ENCODE data around the gene CLDN3.
A peak's percentile ranks its signal among the peaks of the same experiment; 100 is the strongest.

Gene CLDN3

GRCh38 chr7:73769481-73770001 lies 529 bp downstream of the CLDN3 start:
- DNase-seq = no peak

- no peak for DNase-seq
Measured at GRCh38 chr7:73768641-73769480, 1.2 kb downstream of the CLDN3 start.

GRCh38 chr7:73766556-73767229 lies 3.4 kb downstream of the CLDN3 start:
- no peak for DNase-seq

DNA sequence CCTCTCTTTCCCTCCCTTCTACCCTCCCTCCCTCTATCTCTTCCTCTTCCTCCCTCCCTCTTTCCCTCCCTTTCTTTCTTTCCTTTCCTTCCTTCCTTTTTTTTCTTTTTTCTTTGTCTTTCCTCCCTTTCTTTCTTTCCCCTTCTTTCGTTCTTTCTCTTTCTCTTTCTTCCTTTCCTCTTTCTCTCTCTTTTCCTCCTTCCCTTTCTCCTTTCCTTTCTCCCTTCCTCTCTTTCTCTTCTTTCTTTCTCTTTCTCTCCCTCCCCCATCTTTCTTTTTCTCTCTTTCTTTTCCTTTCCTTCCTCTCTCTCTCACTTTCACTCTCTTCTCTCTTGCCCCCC lies 7.4 kb downstream of the CLDN3 start:
- DNase-seq = no peak

GRCh38 chr7:73761854-73762658 lies 8.0 kb downstream of the CLDN3 start:
- no peak for DNase-seq

GRCh38 chr7:73758581-73759138 lies 11.4 kb downstream of the CLDN3 start:
- no peak for DNase-seq

DNA sequence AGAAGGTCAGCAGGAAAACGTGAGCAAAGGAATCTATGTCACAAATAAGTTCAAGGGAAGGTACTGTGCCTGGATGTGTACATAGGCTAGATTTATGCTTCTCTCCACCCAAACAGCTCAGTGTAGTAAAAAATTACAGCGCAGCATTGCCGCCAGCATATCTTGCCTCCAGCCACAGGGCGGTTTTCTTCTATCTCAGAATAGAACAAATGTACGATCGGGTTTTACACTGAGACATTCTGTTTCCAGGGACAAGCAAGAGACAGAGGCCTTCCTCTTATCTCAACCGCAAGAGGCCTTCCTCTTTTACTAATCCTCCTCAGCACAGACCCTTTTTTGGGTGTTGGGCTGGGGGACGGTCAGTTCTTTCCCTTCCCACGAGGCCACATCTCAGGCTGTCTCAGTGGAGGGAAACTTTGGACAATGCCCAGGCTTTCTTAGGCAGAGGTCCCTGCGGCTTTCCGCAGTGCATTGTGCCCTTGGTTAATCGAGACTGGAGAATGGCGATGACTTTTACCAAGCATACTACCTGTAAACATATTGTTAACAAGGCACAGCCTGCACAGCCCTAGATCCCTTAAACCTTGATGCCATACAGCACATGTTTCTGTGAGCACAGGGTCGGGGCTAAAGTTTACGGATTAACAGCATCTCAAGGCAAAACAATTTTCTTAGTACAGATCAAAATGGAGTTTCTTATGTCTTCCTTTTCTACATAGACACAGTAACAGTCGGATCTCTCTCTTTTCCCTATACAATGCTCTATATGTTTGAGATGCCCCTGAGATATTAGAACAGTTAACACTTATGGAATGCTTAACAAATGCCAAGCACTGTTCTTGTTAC lies 19.9 kb downstream of the CLDN3 start:
- DNase-seq = no peak

DNA sequence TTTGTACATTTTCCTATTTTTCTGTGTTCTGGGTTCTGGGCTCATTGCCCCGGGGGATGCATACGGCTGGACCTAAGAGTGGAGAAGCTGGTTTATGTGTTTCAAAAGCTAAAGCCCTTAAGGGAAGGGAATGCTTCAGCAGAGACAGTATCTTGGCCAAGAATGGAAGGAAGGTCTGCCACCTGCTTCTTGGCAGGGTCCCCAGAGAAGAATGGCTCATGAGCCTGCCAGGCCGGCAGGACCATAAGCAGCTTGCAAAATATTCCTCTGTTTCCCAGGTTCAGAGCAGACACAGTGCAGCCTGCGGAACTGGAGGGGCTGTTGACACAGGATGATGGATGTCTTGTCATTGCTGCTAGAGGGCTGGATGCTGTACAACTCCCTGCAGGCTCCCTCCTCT lies 23.7 kb downstream of the CLDN3 start:
- DNase-seq = peak; percentile 33

GRCh38 chr7:73742753-73743641 lies 27.1 kb downstream of the CLDN3 start:
- peak; percentile 91 for DNase-seq

DNA sequence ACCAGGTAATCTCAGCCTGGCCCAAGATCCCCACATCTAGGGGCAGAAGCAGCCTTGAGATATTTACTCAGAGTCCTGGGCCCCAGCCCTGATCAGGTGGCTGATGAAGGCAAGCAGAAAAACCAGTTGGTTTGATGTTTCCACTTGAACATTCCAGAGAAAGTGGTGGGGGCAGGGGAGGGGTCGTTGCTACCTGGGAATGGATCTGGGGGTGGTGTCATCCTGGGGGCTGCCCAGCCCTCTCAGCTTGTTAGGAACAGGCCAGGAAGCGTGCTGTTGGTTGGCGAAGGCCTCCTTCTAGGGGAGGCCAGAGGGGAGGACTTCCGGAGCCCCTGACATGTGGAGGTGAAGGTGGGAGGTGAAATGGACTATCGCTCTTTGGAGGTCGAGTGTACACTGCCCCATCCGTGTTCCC lies 27.7 kb downstream of the CLDN3 start:
- DNase-seq = peak; percentile 78

GRCh38 chr7:73741600-73741999 lies 28.5 kb downstream of the CLDN3 start:
- peak; percentile 80 for DNase-seq

- DNase-seq = peak; percentile 19
Measured at GRCh38 chr7:73740771-73741170, 29.3 kb downstream of the CLDN3 start.

- DNase-seq = no peak
Measured at GRCh38 chr7:73740212-73740611, 29.9 kb downstream of the CLDN3 start.

- DNase-seq = no peak
Measured at GRCh38 chr7:73739387-73739767, 30.7 kb downstream of the CLDN3 start.

DNA sequence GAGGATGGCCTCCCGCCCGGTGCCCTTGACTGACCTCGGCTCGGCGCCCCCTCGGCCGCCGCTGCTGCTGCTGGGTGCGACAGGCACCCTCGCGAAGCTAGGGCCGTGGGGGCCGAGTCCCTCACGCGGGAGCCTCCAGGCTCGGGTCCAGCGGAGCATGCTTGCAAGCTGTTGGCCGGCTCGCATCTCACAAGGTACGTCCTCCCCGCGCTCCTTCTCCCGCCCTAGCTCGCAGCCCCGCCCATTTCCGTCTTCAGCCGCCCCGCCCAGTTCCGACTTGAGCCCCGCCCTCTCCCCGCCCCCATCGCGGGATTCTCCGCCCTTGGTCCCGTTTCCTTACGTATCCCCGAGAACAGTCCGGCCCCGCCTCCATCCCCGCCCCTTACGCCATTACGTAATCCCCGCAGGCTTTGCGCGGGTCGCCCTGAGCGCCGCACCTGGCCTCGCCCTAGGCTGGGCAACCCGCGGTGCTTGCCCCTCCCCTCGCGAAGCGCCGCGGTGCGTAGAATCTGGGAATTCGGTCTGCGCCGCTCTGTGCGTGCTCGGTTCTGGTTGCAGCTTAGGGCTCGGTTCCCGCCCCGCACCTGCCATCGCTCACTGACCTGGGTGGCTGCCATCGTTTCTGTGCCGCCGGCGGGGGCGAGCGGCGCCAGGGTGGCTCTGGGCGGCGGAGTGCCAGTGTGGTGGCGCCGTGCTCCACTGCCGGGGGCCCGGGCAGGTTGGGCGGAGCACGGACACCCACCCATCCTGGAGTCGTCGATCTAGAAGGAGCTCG lies 31.3 kb downstream of the CLDN3 start, which contains the start of gene ABHD11:
Gene ABHD11, minus strand, starts transcription at position 191 of the 775 bp plus-strand sequence. Its CDS starts 32 bp downstream, at position 159.
- peak; percentile 87 for DNase-seq

DNA sequence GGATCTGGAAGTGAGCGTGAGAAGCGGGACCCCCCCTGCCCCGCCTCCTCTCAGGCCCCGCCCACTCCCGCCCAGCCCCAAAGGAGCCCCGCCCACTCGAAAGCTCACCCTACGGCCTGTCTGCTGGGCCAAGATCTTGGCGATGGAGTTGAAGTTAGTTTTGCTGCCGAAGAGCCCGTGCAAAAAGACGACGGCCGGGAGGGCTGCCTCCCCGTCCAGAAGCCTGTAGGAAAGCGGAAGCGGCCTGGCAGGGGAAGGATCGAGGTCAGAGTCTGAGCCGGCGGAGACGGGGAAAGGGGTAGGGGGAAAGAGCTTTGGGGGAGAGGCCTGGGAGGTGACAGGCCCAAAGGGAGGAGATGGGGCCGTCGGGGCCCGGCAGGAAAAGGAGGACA lies 31.9 kb downstream of the CLDN3 start:
- peak; percentile 10 for DNase-seq

DNA sequence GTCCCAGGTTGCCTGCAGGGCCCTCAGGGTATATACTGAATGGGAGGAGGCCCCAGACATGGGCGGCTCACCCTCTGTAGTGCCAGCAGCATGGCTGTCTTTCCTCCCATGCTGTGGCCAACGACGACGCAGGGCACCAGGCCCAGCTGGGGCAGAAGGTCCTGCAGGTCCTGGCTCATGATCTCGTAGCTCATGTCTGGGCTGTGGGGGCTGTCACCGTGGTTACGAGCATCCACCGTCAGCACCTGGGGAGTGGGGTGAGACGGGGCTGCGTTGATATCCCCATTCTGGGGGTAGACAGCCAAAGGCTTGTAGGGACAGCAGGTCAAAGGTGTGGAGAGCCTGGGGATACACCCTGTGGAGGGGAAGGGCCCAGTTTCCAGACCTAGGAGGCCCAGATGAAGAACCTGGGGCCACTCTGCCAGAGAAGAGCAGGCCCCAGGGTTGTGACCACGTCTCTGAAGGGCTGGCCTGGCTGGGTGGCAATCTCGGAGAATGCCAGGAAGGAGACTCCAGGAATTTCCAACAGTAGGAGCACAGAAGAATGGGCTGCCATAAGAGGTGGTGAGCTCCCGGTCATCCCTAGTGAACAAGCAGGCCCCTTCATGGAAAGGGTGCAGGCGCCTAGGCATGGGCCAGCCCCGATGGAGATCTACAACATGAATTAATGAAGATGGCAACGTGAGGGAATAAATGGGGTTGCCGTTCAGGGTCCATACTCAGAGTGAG lies 32.4 kb downstream of the CLDN3 start:
- DNase-seq = no peak

GRCh38 chr7:73736885-73737284 lies 33.2 kb downstream of the CLDN3 start:
- no peak for DNase-seq

DNA sequence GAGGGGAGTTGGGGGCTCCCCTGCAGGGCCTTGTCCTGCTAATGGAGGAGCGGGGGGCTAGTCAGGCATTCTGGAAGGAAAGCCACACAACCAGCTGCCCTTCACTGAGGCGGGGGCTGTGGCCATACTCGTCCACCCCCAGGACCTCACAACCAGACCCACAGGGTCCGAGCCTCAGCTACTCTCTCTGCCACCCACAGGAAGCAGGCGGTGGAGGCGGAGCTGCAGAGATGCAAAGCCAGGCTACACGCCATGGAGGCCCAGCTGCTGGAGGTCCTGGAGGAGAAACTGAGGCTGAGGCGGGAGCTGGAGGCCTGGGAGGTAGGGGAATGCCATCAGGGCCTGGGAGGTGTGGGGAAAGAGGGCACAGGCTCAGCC lies 34.6 kb downstream of the CLDN3 start:
- DNase-seq = no peak

Measured in NCI-H2029 treated with DMSO at 0.1 percent for 48 hours (cell line).